Muscle of arm (tissue), 14 donors: ENCODE data around the gene ZNF576. TPM values are rescaled to one million over a fixed set of nuclear protein-coding genes. Genes with fewer than 3 reads are reported as not detected.
A peak's percentile ranks its signal among the peaks of the same experiment; 100 is the strongest.
"Not testable (repeated sequence)": the region's sequence is repeated elsewhere in the genome, so short reads cannot be mapped to it uniquely, and the experiment has no call there.

ENCODE experiments used
- DNase-seq: peaks from one replicate; pipeline ENCODE4 v3.0.0-alpha.2; 2013
- long read RNA-seq, 11 donors: transcript quantifications; one replicate each; lab custom pipeline, GENCODE V29; 2026
- polyA plus RNA-seq, 12 donors: library from polyadenylated mRNA; unstranded; fragments of 120-200 nt; gene quantifications; one replicate each; pipeline ENCODE4 v1.2.1, GENCODE V29; 2013; ENCODE audit not compliant: insufficient read length in 12 of 12

The ZNF576 gene, protein sequence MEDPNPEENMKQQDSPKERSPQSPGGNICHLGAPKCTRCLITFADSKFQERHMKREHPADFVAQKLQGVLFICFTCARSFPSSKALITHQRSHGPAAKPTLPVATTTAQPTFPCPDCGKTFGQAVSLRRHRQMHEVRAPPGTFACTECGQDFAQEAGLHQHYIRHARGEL
- 10 to 100 TPM in 2 of 12 donors, 1 to 10 TPM in 8, not detected in 2; 7.2 to 11.6 (median 8.4) TPM for polyA plus RNA-seq
- long read RNA-seq, donor 1, transcript ZNF576-201 (3 exons, 2,566 nt), result major isoform, 11 of 13 reads
- long read RNA-seq, donor 1, partial matches to known transcripts, result 0 of 13 reads
- long read RNA-seq, donor 1, other reads (novel, unspliced or antisense), result 0 of 13 reads
- long read RNA-seq, donor 2, partial matches to known transcripts, result 0 of 6 reads
- long read RNA-seq, donor 2, other reads (novel, unspliced or antisense), result 0 of 6 reads
- long read RNA-seq, donor 3, partial matches to known transcripts, result 0 of 1 reads
- long read RNA-seq, donor 3, other reads (novel, unspliced or antisense), result 0 of 1 reads
- long read RNA-seq, donor 4, result 0 reads
- long read RNA-seq, donor 5, transcript ZNF576-201 (3 exons, 2,566 nt), result major isoform, 5 of 8 reads
- long read RNA-seq, donor 5, partial matches to known transcripts, result 0 of 8 reads
- long read RNA-seq, donor 5, other reads (novel, unspliced or antisense), result 0 of 8 reads
- long read RNA-seq, donor 6, partial matches to known transcripts, result 0 of 1 reads
- long read RNA-seq, donor 6, other reads (novel, unspliced or antisense), result 0 of 1 reads
- long read RNA-seq, donor 7, partial matches to known transcripts, result 0 of 2 reads
- long read RNA-seq, donor 7, other reads (novel, unspliced or antisense), result 0 of 2 reads
- long read RNA-seq, donor 8, transcript ZNF576-201 (3 exons, 2,566 nt), result major isoform, 6 of 10 reads
- long read RNA-seq, donor 8, partial matches to known transcripts, result 0 of 10 reads
- long read RNA-seq, donor 8, other reads (novel, unspliced or antisense), result 0 of 10 reads
- long read RNA-seq, donor 9, partial matches to known transcripts, result 0 of 2 reads
- long read RNA-seq, donor 9, other reads (novel, unspliced or antisense), result 0 of 2 reads
- long read RNA-seq, donor 10, partial matches to known transcripts, result 0 of 10 reads
- long read RNA-seq, donor 10, other reads (novel, unspliced or antisense), result 0 of 10 reads
- long read RNA-seq, donor 11, transcript ZNF576-201 (3 exons, 2,566 nt), result major isoform, 9 of 11 reads
- long read RNA-seq, donor 11, partial matches to known transcripts, result 0 of 11 reads
- long read RNA-seq, donor 11, other reads (novel, unspliced or antisense), result 0 of 11 reads

DNA sequence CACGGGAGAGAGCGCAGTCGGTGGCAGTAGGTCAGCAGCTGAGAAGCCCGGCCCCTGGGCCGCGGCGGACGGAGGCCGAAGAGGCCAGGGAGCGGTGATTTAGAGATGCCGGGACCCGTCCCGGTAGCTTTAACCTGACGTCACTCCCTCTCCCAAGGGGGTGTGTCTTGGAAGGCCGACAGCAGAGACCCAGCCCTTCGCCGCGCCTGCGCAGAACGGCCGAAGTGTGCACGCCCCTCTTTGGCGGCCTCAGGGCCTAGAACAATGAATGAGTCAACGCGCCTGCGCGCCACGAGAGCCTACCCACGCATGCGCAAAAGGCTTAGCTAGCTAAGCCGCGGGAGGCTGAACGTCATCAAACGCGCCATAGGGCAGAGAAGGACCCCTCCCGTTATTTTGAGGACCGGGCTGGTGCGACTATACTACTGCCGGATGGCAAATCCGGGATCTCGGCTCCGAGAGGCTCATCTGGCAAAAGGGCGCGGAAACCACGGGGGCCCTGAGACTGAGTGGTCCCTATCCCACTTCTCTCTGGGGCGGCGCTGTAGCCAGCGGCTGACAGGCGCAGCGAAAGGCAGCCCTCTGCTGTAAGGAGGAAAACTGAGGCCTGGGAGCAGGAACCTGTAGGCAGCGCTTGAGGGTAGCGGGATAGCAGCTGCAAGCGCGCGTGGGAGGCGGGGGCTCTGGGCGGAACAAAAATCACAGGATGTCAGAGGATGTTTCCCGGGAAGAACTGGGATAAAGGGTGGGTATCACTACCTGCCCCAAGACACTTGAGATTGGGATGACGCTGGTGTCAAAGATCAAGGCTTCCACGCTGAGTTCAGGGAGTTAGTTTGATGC, at the start of gene ZNF576, which contains the start of gene IRGQ:
Gene ZNF576, plus strand, starts transcription at position 597 of the 843 bp plus-strand sequence. CDS start 514 bp downstream, outside the sequence.
Gene IRGQ, minus strand, starts transcription at position 136 of the 843 bp plus-strand sequence. CDS start 796 bp downstream, outside the sequence.
- DNase-seq, result peak; percentile 100

GRCh38 chr19:43547926-43548325, 48.5 kb upstream of the ZNF576 start:
- not testable (repeated sequence) for DNase-seq

GRCh38 chr19:43548706-43549105, 47.7 kb upstream of the ZNF576 start:
- DNase-seq, result no peak

DNA sequence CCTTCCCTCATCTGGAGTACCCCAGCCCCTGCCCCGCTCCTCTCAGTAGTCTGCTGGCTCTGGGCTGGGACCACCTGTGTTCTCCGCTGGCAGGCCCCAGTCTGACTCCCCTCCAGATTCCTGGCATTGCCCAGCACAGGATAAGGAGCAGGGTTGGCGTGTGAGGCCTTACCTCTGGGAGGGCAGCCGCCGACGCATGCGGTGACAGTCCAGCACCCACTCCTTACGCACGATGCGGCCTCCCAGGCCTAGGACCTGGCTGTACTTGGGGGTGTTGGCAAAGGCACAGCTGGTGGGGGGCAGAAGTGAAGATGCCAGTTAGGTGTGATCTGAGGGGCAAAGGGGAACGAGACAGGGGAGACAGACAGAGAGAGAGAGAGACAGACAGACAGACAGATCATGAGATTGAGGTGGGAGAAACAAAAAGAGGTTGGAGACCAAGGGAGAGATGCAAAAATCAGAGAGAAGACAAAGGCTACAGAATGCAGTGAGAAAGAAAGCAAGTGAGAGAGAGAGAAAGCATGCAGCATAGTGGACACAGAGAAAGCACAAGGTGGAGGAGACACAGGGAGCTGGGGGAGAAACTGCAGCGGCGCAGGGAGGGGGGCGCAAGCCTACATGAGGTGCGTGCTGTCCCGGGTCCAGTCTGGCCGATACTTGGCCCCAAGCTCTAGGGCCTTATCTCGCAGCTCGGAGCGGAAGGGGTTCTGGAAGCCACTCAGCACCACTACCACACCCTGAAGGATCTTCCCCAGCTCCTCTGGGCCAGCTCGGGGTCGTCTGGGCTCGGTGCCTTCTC, 44.8 kb upstream of the ZNF576 start:
- DNase-seq, result no peak

DNA sequence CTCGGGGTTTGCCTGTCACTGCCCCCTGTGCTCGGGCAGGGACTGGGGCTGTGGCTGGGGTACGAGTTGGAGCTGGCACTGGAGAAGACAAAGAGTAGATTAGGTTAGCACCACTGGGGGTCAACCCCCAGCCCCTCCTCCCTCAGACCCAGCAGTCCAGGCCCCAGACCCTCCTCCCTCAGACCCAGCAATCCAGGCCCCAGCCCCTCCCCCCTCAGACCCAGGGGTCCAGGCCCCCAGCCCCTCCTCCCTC, 44.3 kb upstream of the ZNF576 start:
- no peak for DNase-seq

- DNase-seq, result no peak
These were observed 43.8 kb upstream of the ZNF576 start for GRCh38 chr19:43552616-43553015.

GRCh38 chr19:43553656-43554055, 42.7 kb upstream of the ZNF576 start:
- no peak for DNase-seq

- no peak for DNase-seq
These were observed 42.0 kb upstream of the ZNF576 start for GRCh38 chr19:43554317-43554895.

DNA sequence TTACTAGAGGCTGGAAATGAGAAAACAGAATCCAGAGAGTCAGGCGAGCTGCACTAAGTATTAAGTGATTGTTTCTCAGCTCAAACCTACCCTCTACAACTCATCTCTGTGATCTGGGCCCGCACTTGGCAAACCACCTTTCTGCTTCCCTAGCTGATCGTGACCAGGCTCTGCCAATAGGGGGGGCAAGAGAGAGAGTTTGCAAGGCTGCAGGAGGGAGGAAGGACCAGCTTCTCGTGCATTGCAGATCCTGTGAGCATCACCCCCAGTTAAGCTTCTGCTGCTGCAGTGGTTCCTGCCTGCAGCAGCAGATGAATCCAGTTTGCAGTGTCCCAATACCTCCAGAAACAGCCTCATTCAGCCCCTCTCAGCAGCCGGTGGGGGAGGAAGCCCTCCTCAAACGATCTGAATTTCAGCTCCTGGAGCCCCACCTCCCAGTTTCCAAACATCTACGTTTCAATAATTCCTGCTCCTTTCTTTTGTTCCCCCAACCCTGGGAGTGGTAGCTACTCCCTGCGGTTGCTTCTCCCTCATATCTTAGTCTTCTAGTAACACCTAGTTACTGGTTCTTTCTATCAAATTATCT, 41.1 kb upstream of the ZNF576 start:
- peak; percentile 70 for DNase-seq

DNA sequence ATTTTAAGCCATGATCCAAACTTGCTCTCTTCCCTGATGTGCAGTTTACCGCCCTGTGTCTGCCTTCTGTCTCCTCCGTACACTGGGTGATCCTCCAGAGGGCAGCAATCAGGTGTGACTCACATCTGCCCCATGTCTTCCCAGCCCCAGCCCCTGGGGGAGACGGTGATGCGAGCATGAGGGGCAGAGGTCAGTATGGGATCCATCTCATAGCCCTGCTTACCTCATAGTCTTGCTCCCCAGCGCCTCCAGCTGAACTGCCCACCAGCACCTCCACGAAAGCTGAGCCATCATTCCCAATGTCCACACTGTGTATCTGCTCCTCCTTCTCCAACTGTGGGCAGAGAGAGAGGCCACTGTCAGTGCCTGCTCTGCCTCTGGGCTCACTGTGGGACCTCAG, 35.7 kb upstream of the ZNF576 start:
- no peak for DNase-seq

DNA sequence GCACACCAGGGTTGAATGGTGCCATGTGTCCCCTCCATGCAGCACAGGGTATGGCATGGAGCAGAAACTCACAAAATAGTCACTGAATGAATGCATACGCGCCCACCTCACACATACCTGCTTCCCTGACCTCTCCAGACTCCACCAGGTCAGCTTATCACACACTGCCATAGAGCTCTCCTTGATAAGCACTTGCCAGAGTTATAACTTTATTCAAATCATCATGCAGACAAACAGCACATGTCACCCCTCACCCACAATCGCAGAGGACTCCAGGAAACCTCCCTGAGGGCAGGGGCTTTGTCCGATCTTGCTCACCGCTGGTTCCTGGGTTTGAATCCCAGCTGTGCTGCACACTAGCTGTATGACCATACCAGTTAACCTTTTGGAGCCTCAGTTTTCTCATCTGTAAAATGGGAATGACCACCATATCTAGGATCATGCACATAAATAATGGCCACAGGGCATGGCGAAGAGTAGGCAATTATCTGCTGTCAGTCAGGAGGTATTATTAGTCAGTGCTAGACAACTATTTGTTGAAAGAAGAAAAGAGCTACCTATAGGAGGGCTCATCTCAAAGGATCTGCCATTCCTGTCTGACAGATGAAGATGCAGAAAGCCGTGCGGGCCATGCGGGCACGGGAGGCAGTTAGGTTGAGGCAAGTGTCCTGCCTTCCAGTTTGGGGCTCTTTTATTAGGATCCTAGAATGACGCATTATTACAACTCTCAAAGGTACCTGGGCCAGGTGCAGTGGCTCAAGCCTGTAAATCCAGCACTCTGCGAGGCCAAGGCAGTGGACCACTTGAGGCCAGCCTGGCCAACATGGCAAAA, 35.0 kb upstream of the ZNF576 start:
- DNase-seq, result no peak

DNA sequence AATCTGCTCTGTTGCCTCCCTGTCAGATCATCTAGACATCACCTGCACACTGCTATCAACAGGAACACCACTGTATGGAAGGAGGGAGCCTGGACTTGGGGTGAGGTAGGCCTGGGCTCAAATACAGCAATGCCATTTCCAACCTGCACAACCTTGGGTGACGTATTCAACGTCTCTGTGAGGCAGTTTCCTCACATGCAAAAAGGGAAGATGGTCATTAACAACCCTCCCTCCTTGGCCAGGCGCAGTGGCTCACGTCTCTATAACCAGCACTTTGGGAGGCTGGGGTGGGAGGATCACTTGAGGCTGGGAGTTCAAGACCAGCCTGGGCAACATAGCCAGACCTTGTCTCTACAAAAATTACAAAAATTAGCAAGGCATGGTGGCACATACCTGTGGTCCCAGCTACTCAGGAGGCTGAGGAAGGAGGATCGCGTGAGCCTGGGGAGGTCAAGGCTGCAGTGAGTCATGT, 34.1 kb upstream of the ZNF576 start:
- DNase-seq, result no peak

DNA sequence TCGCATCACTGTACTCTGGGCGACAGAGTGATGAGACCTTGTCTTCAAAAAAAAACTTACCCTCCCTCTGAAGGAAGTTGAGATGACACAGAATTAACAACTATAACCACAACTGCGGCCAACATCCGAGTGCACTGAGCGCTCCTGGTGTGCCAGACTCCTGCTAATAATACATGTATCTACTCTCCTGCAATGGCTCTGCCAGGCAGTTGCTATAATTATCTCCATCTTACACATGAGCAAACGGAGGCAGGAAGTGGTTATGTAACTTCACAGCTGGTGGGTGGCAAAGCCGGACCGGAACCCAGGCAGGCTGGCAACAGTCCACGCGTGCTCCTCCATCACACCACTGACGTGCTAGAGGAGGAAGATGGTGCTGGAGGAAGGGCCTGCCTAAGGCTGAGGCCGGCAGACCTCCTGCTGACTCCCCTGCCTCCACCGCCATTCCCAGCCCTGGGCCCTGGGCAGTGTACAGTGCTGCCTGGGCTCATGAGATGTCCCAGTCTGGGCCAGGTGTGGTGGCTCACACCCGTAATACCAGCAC, 33.6 kb upstream of the ZNF576 start:
- DNase-seq, result peak; percentile 50

DNA sequence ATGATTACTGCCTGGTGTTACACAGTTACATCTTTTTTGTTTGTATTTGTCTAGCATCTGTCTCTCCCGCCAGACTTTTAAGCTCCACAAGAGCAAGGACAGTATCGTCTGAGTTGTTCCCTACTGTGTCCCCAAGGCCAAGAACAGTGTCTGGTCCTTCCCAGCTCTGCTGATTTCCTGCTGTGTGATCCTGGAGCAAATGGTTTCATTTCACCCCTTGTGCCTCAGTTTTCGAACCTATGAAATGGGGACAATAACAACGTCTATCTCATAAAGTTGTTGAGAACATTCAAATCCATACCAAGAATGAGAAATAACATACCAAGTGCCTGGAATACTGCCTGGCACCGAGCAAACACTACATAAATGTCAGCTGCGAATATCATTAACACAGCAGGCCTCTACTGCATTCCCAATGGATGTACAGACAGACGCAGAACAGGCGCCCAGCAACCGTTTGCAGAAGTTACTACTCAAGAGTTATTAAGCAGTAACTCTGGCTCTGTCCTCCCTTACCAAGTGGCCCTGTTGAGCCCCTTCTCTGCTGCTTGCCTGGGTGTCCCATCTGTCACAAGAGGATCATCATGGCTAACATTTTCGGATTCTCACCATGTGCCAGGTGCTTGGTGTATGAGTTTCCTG, 32.5 kb upstream of the ZNF576 start:
- DNase-seq, result no peak

- no peak for DNase-seq
These were observed 31.6 kb upstream of the ZNF576 start for GRCh38 chr19:43564800-43565199.

- no peak for DNase-seq
These were observed 26.7 kb upstream of the ZNF576 start for GRCh38 chr19:43569657-43570056.

GRCh38 chr19:43570174-43570791, 26.1 kb upstream of the ZNF576 start:
- no peak for DNase-seq
